Smooth muscle cell (in vitro differentiated cells): ENCODE results near the gene CCDC74A. TPM values are rescaled to one million over a fixed set of nuclear protein-coding genes. Genes with fewer than 3 reads are reported as not detected.
"Not testable (repeated sequence)": the region's sequence is repeated elsewhere in the genome, so short reads cannot be mapped to it uniquely, and the experiment has no call there.

Source experiments
- DNase-seq: peaks from one replicate; lab custom pipeline; 2025; ENCODE audit not compliant: unreplicated experiment; lab: John Stamatoyannopoulos, UW
- H2AFZ ChIP-seq: fragments of 200-600 bp; sonication (generic); 2 replicates; pipeline ENCODE4 v1.6.0; 2016; ENCODE audit warnings: antibody characterized with exemption, low read depth, mild to moderate bottlenecking
- H3F3A ChIP-seq: fragments of 200-600 bp; sonication (generic); 2 replicates; pipeline ENCODE4 v1.6.0; 2017; ENCODE audit warnings: antibody characterized with exemption, low read depth
- H3K27ac ChIP-seq: fragments of 200-600 bp; sonication (generic); 2 replicates; pipeline ENCODE4 v1.5.1; 2016; ENCODE audit warnings: low read depth, mild to moderate bottlenecking
- H3K27me3 ChIP-seq: fragments of 200-600 bp; sonication (generic); 2 replicates; pipeline ENCODE4 v1.6.1; 2016; ENCODE audit warnings: low read depth, mild to moderate bottlenecking
- H3K36me3 ChIP-seq: fragments of 200-600 bp; sonication (generic); 2 replicates; pipeline ENCODE4 v1.5.1; 2016; ENCODE audit warnings: low read depth
- H3K4me1 ChIP-seq: fragments of 200-600 bp; sonication (generic); 2 replicates; pipeline ENCODE4 v1.5.1; 2016; ENCODE audit warnings: low read depth
- H3K4me2 ChIP-seq: fragments of 200-600 bp; sonication (generic); 2 replicates; pipeline ENCODE4 v1.6.0; 2016; ENCODE audit warnings: mild to moderate bottlenecking
- H3K4me3 ChIP-seq: fragments of 200-600 bp; sonication (generic); 2 replicates; pipeline ENCODE4 v1.5.1; 2016; ENCODE audit warnings: mild to moderate bottlenecking
- H3K79me2 ChIP-seq: fragments of 200-600 bp; sonication (generic); 2 replicates; pipeline ENCODE4 v1.6.0; 2016; ENCODE audit warnings: low read depth, mild to moderate bottlenecking
- H3K9ac ChIP-seq: fragments of 200-600 bp; sonication (generic); 2 replicates; pipeline ENCODE4 v1.6.0; 2016; ENCODE audit warnings: low read depth
- H3K9me3 ChIP-seq: fragments of 200-600 bp; sonication (generic); replicated peaks from 2 replicates; pipeline ENCODE4 v1.5.1; 2016; ENCODE audit warnings: low read depth
- H4K20me1 ChIP-seq: fragments of 200-600 bp; sonication (generic); 2 replicates; pipeline ENCODE4 v1.6.0; 2016; ENCODE audit warnings: low read depth
- WGBS: methylation state at CpG from one replicate; pipeline ENCODE4 v1.1.7; 2016; ENCODE audit warnings: low lambda C conversion rate; 5-methylcytosine and 5-hydroxymethylcytosine counted together
- polyA plus RNA-seq: library from polyadenylated mRNA; unstranded; fragments of >200 nt; fragmentation: Nextera tagmentation; extraction: Ambion mirVana; gene quantifications from 2 replicates; pipeline ENCODE4 v1.2.1, GENCODE V29; 2016
- total RNA-seq: library from RNA; depleted of rRNA; stranded (reverse); fragments of >200 nt; gene quantifications from 2 replicates; pipeline ENCODE4 v1.2.3, GENCODE V29; 2014
- TF ChIP-seq, protein P1 (sequence below): fragments of 200-600 bp; sonication (generic); IDR thresholded peaks from 2 replicates; pipeline ENCODE4 v1.5.1; 2017; ENCODE audit warnings: borderline replicate concordance, mild to moderate bottlenecking, antibody characterized with exemption; ENCODE audit not compliant: insufficient read depth, poor library complexity, severe bottlenecking

The CCDC74A gene
- total and polyA plus RNA-seq, 2 experiments from 2014 or later = 18.1 to 37.2 TPM

DNA sequence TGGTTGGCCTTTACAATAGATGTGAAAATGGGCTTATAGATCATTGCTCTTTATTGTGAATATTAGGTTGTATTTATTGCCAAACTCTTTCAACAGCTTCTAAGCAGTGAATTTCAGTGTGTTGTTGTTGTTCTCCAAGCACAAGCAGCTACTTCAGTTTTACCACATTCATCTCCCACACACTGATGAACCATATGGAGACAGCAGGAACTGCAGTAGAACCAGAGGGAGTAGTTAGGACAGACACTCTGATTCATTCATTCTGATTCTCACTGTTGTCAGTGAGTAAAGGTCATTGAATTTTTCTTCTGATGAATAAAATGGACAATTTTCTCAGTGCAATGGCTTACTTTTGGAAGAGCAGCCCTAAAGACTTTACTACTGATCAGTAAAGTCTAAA is 40.2 kb downstream of the CCDC74A start:
- Histone ChIP-seq H3K27me3 (no peaks in the 10 kb centered on the region), H3K4me2 (no peak overlapping the region), H2AFZ (no peak overlapping the region), H3K4me1 (no peaks in the 10 kb centered on the region), H3K4me3 (no peak overlapping the region), H3K36me3 (no peaks in the 10 kb centered on the region), H3K79me2 (no peaks in the 10 kb centered on the region), H3K9ac (no peak overlapping the region), H3K27ac (no peak overlapping the region), H4K20me1 (no peaks in the 10 kb centered on the region), H3F3A (no peaks in the 10 kb centered on the region), H3K9me3 (no peaks in the 10 kb centered on the region)
- DNase-seq = no peak
- TF ChIP-seq, protein P1, sequence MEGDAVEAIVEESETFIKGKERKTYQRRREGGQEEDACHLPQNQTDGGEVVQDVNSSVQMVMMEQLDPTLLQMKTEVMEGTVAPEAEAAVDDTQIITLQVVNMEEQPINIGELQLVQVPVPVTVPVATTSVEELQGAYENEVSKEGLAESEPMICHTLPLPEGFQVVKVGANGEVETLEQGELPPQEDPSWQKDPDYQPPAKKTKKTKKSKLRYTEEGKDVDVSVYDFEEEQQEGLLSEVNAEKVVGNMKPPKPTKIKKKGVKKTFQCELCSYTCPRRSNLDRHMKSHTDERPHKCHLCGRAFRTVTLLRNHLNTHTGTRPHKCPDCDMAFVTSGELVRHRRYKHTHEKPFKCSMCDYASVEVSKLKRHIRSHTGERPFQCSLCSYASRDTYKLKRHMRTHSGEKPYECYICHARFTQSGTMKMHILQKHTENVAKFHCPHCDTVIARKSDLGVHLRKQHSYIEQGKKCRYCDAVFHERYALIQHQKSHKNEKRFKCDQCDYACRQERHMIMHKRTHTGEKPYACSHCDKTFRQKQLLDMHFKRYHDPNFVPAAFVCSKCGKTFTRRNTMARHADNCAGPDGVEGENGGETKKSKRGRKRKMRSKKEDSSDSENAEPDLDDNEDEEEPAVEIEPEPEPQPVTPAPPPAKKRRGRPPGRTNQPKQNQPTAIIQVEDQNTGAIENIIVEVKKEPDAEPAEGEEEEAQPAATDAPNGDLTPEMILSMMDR = no peak

DNA sequence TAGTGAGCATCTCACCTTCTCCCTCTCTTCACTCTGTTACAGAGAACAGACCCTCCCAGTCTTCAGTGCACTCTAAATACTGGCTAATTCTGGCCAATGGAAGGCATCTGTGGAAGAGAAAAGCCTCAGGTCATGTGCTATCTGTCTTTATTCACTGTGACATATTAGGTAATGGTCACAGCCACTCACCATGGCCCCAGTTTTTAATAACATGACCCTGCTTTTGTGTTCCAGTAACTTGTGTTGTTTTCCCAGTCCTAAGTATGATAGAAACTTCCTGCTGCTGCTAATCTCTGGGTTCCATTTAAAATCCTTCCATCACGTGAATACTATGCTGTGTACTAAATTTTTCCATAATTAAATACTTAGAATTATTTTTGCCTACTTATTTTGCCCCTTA is 40.7 kb downstream of the CCDC74A start:
- 66% methylated on average over 1 of the region's 1 CpG for WGBS
- not testable (repeated sequence) for H3K9ac ChIP-seq, H3K79me2 ChIP-seq, H4K20me1 ChIP-seq, H3K4me3 ChIP-seq, H3K27ac ChIP-seq, H3K36me3 ChIP-seq, H2AFZ ChIP-seq, H3K27me3 ChIP-seq, H3K9me3 ChIP-seq, H3F3A ChIP-seq, H3K4me2 ChIP-seq, DNase-seq, H3K4me1 ChIP-seq

DNA sequence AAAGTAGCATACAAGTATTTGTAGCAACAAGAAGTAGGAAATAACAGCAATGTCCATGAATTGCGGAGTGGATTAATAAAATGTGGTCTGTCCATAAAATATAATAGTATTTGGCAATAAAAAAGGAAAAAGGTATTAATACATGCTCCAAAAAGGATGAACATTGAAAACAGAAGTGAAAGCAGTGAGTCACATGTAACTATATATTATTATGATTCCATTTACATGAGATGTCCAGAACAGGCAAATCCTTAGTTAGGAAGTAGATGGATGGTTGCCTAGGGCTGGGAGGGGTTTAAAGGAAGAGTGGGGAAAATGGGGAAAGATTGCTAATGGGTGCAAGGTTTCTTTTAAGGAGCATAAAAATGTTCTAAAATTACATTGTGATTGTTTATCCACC is 44.5 kb downstream of the CCDC74A start:
- H3K9me3 ChIP-seq = no peaks in the 10 kb centered on the region
- H2AFZ ChIP-seq = no peak overlapping the region
- H3K27ac ChIP-seq = no peak overlapping the region
- no peak for DNase-seq
- no peaks in the 10 kb centered on the region for H3K4me1 ChIP-seq
- no peak overlapping the region for H3K9ac ChIP-seq
- H4K20me1 ChIP-seq = no peaks in the 10 kb centered on the region
- no peaks in the 10 kb centered on the region for H3K79me2 ChIP-seq
- 97% methylated on average over 1 of the region's 1 CpG for WGBS
- no peak overlapping the region for H3K4me3 ChIP-seq
- no peaks in the 10 kb centered on the region for H3K36me3 ChIP-seq
- no peaks in the 10 kb centered on the region for H3F3A ChIP-seq
- H3K27me3 ChIP-seq = no peaks in the 10 kb centered on the region
- no peak overlapping the region for H3K4me2 ChIP-seq
- TF ChIP-seq, protein P1 = no peak

DNA sequence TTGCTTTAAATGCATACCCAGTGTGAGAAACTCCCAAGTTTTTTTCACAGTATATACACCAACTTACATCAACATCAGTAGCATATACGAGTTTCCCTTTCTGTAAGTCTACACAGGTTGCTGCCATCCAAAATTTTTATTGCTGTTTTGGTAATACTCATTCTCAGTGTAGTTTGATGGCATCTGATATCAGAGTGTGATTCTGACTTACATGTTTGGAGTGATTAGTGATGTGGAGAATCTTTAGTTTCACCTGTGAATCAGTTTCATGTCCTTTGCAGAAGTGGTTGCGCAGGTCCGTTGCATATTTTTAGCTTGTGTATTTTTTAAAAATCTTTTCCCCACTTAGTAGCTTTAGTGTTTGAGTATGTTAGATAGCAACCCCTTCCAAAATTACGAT is 50.1 kb downstream of the CCDC74A start:
- TF ChIP-seq, protein P1 = no peak
- Histone ChIP-seq H3K4me1 (no peaks in the 10 kb centered on the region), H3F3A (no peaks in the 10 kb centered on the region), H3K4me2 (no peak overlapping the region), H3K79me2 (no peaks in the 10 kb centered on the region), H3K27ac (no peak overlapping the region), H3K27me3 (no peaks in the 10 kb centered on the region), H3K36me3 (no peaks in the 10 kb centered on the region), H3K4me3 (no peak overlapping the region), H2AFZ (no peak overlapping the region), H3K9me3 (no peaks in the 10 kb centered on the region), H3K9ac (no peak overlapping the region), H4K20me1 (no peaks in the 10 kb centered on the region)
- 88% methylated on average over 4 of the region's 4 CpGs for WGBS
- DNase-seq = no peak
